Head of caudate nucleus (tissue), 42 donors: ENCODE results near the gene IL4I1.
A peak's percentile ranks its signal among the peaks of the same experiment; 100 is the strongest.

ENCODE experiments used
- DNase-seq, 42 donors: peaks; one replicate each; pipeline versions ENCODE4 v3.0.0 to v3.0.0-alpha.2; 2020 to 2021; ENCODE audit warnings: mixed read lengths in 7 of 42
- intact Hi-C: fragments of 100-400 bp; cut with DNase I; formaldehyde crosslinking; loops from one replicate; pipeline ENCODE4 v1.15.0; 2022

IL4I1 gene

DNA sequence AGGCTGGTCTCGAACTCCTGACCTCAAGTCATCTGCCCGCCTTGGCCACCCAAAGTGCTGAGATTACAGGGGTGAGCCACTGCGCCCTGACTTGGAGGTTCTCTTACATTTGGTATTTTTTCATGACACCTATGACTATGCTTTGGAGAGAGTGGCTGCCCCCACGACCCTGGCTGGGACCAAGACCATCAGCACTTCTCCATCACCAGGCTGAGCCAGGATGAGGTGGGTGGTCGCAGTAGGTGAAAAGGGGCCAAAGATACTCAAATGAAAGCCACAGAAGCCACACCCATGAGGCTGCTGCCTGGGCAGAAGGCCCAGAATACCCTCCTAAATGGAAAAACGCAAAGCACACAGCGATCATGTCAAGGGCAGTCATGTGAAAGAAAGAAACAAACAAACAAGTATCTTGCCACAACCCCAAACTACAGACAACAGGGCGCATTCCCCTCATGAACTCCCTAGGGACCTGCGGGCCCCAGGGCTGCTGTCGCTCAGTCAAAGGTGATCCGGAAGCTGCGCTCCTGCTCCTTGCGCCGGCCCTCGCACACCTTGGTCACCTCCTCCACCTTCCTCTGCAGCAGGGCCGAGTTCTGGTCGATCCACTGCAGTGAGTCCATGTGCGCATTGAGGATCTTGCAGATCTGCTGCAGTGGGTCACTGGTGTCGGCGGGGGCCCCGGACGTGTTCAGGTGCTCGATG is 11.2 kb upstream of the IL4I1 start:
- intact Hi-C loops = no loop called here
- DNase-seq = no peak

DNA sequence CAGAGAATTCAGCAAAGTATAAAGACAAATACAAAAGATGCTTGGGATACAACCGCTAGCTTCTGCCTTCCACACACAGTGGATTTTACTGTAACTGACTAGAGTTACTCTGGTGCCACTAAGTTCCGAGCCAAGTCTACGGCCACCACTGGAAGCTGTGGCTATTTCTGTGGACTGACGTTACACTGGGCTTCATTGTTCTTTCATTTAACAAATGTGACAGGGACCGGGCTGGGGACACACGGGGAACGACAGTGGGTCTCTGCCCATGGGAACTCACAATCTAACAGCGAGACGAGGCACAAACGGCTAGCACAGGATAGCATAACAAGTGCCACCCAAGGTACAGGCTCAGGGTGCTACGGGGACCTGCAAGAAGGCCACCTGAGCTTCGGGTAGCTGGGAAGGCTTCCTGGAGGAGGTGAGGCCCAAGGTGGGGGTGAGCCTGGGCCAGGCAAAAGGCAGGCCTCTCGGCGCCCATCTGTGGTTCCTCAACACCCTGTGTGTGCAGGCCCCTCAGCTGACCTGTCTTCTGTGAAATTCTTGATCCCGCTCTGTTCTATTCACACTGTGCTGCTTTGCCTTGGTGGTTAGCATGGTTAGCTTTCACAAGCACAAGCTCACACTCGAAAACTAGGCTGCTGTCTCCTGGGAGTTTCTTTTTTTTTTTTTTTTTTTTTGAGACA is 10.3 kb upstream of the IL4I1 start:
- intact Hi-C loops = no loop called here
- DNase-seq = peak in 23 of 42 donors; percentile 26 to 79 (median 42)

DNA sequence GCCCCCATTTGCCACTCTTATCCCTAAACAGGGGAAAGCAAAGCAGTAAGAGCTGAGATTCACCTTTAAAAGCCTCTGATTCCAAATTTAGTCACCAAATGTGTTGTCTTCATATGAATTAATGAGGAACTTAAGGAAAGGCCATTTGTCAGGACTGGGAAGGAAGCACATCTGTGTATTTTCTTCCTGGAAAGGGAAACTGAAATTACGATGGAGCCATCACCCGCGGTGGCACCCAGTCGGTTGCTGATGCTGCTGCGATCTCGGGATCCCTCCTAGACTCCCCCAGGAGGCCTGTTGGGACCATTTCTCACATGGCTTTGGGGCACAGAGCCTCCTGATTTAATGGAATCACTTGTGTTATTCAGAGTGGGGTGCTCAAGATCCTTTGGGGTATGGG is 7.4 kb upstream of the IL4I1 start:
- intact Hi-C loops = no loop called here
- DNase-seq = no peak

DNA sequence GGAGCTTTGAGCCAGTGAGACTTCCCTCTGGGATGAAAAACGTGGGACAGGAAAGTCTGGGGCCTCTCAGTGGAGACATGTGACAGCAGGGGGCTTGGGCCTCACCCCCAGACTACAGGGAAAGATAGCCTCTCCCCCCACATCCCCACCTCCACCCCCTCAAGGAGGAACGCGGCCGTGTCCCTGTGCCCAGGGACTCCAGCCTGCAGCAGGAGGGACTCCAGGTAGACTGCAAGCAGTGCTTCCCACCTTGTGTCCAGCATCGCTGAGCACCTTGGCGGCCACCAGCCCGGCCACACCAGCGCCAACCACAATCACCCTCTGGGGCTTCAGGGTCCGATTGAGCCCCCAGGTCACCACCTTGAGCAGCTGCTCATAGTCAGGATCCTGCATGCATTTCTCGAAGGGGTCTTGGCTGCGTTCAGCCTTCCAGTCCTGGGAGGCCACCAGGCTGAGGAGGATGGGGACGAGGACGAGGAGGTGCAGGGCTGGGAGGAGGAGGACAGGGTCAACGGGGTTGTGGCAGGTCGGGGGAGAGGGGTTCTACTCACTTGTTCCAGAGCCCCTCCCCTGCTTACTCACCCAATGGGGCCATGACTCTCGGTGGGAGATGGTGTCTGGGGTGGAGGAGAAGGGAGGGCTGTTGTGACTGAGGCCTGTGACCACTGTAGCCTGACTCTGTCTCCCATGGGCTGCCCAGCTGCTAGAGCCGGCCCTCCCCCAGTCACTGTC is 955 bp downstream of the IL4I1 start:
- DNase-seq = no peak
- intact Hi-C loops = no loop called here

DNA sequence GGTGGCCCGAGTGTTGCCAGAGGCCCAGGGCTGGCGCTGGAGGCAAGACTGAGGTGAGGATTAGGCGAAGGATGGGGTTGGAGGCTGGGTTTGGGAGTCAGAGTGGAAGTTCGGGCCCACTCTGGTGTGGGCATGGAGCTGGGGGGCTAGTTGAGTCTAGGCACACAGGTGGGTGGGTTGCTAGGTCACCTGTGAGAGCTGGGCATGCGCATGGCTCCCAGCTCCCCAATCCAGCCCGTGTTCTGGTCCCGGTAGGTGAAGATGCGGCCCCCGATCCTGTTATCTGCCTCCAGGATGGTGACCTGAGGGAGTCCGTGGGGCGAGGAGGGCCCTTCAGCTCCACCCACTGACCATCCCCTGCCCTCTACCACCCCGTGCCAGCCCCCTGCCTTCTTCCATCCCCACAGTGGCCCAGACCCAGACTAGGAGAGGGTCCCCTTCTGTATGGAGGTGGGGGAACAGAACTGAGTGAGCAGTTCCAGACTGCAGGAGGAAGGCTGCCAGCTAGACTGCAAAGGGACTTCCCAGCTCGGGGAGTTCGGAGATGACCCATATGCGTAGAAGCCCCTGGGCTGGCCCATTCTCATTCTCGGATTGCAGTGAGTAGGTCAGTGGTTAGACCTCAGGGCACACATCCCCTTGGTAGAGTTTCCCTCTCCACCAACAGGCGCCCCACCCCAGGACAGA is 1.7 kb downstream of the IL4I1 start:
- no peak for DNase-seq
- intact Hi-C loops = no loop called here

DNA sequence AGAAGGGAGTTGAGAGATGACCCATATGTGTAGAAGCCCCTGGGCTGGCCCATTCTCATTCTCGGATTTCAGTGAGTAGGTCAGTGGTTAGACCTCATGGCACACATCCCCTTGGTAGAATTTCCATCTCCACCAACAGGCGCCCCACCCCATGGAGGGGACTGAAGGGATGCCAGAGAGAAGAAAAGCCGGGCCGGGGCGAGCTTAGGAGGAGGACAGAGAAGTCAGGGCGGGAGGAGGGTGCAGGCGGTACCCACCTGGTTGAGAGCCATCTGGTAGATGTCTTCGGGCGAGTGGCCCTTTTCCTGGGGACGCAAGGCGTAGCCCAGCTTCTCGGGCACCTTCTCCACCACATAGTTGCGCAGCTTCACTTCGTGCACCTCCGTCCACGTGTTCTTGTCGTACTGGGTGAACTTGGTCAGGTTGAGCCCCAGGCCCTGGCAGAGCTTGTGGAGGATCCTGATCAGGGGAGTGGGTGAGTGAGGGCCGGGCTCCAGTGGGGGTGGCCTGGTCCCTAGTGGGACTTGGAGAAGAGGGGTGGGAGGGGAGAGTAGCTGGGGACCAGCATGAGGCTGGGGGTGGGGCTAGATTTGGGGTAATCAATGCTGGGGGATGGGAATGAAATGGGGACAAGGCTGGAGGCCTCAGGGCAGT is 2.5 kb downstream of the IL4I1 start:
- no peak for DNase-seq
- intact Hi-C loops = no loop called here

DNA sequence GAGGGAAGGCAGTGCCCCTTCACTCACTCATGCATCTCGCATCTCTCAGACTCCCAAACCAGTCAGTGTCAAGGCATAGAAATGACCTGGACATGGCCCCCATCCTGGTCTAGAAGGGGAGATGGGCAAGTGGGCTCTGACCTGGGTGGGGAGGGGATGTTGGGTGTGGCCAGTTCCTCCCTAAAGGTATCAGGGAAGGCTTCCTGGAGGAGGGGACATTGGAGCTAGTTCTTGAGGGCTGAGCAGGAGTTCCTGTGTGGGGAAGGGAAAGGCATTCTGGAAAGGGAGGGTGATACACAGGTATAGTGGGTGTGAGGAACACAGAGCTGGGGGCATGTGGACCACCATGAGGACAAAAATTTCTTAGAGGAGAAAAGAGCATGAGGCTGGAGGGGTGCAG is 4.0 kb downstream of the IL4I1 start:
- intact Hi-C loops = no loop called here
- no peak for DNase-seq

DNA sequence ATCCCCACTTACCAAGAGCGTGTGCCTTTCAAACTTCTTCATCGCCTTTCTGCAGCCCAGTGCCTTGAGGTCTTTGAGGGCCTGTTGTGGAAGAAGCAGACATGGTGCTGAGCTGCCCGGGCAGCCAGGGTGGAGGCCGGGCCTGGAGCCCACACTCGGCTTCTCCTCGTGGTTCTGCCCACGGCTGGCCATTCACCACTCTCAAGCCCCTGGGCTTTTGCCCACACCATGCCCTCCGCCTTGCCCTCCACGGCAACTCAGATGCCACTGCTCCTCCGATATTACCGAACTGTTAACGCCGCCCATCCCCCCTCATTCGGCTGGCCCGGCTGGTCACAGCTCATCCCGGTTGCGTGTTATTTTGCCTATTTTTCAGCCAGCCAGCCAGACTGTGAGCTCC is 5.3 kb downstream of the IL4I1 start:
- intact Hi-C loops = no loop called here
- no peak for DNase-seq

DNA sequence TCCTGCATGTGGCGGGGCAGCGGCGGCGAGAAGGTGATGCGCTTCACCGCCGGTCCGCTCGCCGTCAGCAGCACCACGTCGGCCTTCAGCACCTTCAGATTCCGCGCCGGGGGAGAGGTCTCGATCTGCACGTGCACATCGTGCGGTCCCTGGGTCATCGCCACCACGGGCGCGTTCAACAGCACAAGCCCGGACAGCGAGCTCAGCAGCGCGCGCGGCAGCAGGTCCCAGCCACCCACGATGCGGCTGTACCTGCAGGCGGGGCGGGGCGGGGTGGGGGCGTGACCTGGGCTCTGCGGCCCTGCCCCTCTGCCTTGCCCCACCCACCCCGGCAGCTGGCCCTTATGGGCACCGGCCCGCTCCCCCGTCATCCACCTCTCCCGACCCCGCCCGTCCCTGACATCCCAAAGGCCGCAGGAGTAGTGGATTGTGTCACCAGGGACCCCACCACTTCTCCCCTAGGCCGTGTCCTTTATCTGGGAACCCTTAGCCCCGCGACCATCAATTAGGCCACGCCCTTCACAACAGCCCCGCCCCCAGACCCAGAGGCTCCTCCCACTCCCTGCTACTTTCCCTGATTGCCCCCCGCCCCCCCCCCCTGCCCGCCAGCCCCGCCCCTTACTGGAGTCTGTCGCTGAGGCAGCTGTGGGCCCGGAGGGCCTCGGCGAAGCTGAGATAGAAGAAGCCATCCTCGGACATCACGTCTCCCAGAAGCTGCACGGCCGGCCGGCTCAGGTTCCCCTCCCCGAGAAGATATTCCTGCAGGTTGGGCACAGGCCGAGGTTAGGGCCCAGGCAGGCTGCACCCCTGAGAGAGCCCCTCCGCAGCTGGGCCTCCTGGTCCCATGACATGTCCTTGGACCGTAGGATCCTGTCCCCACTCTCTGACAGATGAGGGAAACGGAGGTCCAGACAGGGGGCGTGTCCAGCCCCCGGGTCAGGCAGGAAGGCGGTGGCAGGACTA is 6.1 kb downstream of the IL4I1 start:
- peak in 10 of 42 donors; percentile 24 to 47 (median 36) for DNase-seq
- intact Hi-C loops = no loop called here

DNA sequence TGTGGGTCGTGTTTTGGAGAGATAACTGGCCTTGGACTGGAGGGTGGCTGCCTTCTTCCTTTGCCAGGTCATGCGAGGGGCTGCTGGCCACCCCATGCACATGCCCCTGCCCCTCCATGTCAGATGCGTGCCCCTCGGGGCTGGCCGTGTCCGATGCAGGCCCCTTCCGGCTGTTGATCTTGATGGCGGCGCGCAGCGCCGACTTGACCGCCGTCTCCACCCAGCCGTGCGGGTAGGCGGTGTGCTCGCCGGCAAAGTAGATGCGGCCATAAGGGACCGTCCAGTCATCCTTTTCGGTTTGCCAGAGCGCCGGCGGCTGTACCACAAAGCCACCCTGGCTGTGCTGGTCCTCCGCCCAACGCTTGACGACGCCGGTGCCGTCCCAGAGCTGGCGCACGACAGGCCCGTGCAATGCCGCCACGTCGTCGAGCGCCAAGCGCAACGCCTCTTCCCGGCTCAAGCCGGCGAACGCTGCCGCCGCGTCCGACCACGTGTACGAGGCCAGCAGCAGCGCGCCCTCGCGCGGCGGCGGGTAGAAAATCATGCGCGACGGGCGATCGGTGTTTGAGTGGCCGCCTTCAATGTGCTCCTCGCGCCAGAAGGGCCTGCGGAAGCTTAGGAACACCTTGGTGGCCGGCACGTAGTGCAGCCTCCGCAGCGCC is 6.9 kb downstream of the IL4I1 start:
- DNase-seq = peak in 41 of 42 donors; percentile 33 to 85 (median 67)
- intact Hi-C loops = no loop called here

DNA sequence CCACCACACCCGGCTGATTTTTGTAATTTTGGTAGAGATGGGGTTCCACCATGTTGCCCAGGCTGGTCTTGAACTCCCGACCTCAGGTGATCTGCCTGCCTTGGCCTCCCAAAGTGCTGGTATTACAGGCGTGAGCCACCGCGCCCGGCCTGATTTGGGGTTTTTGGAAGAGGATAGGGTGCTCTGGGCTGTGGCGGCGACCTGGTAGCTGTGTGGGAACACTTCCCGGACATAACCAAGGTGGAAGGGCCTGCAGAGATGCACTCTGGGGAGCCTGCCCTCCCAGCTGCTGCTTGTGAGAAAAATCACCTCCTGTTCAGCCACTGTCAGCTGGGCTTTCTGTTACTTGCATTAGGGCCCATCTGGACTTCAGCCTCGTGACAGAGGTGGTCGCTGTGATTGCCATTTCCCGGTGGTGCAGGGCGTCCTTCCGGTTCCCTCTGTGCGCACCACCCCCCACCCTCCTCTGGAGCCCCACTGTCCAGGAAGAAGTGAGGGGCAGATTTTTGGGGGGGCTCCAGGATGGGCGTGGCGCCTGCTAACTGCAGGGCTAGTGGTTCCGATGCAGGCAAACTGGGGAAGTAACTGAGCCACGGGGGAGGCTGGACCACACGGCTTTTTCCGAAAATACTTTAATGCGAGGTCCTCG is 7.5 kb downstream of the IL4I1 start:
- intact Hi-C loops = no loop called here
- DNase-seq = no peak

DNA sequence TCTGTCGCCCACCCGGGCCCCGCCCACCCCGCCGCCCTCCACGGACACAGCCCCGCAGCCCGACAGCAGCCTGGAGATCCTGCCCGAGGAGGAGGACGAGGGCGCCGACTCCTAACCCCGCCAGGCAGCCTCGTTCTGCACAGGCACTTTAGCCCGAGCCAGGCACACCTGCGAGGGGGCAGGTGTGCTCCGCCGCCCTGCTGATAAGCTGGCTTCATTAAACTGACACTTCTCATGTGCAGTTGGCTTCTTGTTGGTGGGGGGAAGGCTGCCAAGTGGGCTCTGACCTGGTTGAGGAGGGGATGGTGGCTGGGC is 8.2 kb downstream of the IL4I1 start:
- intact Hi-C loops = no loop called here
- no peak for DNase-seq

DNA sequence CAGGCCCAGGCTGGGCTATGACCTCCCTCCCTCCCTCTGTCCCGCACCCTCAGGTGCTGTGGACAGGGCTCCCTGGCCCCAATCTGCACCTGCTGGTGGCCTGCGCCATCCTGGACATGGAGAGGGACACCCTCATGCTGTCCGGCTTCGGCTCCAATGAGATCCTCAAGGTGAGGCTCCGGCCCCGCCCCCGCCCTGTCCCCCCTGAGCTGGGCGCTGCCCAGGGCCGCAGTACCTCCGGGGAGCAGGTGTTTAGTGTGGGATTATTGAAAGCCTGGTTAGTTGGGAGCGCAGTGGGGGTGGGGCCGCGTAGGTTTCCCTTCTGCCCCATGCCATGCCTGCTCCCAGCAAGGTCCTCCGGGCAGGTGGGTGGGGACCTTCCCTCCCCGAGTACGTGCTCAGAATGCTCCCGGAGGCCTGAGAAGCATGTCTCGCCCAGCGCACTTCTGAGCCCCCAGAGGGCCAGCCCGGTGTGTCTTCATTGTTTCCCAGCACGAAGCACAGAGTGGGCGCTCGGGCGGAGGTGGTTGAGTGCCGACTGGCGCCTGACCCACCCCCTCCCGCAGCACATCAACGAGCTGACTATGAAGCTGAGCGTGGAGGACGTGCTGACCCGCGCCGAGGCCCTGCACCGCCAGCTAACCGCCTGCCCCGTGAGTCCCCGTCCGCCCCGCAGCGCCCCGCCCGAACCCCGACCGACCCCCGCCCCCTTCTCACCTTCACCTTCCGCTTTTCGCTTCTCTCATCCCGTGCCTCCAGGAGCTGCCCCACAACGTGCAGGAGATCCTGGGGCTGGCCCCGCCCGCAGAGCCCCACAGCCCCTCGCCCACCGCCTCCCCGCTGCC is 8.8 kb downstream of the IL4I1 start:
- intact Hi-C loops = no loop called here
- no peak for DNase-seq

DNA sequence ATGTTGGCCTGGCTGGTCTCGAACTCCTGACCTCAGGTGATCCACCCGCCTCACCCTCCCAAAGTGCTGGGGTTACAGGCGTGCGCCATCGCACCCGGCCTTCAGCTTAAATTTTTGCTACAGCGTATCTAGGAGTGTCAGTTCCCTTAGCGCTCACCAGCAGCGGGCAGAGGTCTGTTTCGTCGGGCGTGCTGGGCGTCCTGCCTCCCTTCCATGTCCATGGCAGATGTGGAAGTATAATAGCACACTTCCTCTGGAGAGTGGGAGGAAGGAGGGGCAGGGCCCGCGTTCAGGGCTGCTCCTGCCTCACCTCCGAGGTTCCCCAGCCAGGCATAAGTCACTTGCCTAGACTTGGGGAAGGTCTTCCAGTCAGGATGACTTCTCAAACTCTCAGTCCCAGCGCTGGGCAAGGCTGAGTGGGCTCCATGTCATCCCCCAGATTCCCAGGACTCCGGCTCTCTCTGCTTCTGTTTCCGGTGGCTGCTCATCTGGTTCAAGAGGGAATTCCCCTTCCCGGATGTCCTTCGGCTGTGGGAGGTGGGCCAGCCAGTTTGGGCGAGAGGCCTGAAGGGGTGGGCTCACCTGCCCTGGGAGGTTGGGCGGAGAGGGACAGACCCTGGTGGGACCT is 9.5 kb downstream of the IL4I1 start:
- intact Hi-C loops = no loop called here
- DNase-seq = no peak

DNA sequence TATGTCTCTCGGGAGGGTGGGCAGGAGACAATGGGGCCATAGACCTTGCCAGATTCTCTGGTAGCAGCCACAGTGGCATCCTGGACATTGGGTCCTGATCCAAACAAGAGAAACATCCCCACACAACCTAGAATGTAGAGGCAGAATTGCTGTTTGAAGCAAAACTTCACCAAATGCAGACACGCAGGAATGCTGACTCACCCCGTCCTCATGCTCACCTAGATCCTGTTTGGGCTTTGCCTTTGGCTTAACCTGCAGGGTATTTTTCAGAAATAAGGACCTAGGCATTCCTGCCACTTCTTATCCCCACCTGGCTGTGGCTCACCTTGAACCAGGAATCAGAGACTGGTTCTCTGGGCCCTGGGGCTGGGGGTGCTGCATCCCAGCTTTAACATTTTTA is 11.9 kb downstream of the IL4I1 start:
- intact Hi-C loops = no loop called here
- DNase-seq = no peak

DNA sequence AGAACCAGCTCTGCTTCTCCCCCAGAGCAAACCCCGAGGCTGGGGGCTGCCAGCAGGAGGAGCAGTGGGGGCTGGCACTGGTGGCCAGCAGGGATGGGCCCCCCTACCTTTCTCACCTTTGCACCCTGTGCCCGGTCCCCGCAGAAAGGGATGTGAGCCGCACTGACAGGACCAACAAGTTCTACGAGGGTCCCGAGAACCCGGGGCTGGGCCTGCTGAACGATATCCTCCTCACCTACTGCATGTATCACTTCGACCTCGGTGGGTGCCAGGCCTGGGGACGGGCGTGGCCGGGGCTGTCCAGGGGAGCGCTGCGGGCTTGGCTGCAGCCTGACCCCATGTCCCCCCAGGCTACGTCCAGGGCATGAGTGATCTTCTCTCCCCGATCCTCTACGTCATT is 12.6 kb downstream of the IL4I1 start:
- intact Hi-C loops = no loop called here
- no peak for DNase-seq
